Mononuclear cell (primary cell): Measurements from ENCODE around the gene UBXN11. TPM values are rescaled to one million over a fixed set of nuclear protein-coding genes. Genes with fewer than 3 reads are reported as not detected.
"Not testable (repeated sequence)": the region's sequence is repeated elsewhere in the genome, so short reads cannot be mapped to it uniquely, and the experiment has no call there.

Source experiments
- H3K27me3 ChIP-seq: 2 replicates; pipeline ENCODE4 v1.6.0; 2011; ENCODE audit warnings: low read length, control low read depth; ENCODE audit not compliant: insufficient read depth
- H3K4me1 ChIP-seq: 2 replicates; pipeline ENCODE4 v1.5.1; 2011; ENCODE audit warnings: mild to moderate bottlenecking, low read length, control low read depth; ENCODE audit not compliant: insufficient read depth
- H3K4me3 ChIP-seq: 2 replicates; pipeline ENCODE4 v1.5.1; 2011; ENCODE audit warnings: mild to moderate bottlenecking, low read length, moderate library complexity
- H3K9me3 ChIP-seq: 2 replicates; pipeline ENCODE4 v1.5.1; 2011; ENCODE audit warnings: low read depth, mild to moderate bottlenecking, control low read depth, low read length
- total RNA-seq: library from RNA; depleted of rRNA; stranded (reverse); fragments of >200 nt; gene quantifications from one replicate; pipeline ENCODE4 v1.2.3, GENCODE V29; 2012

Gene UBXN11
- total RNA-seq, 1 donor: 24.5 TPM

DNA sequence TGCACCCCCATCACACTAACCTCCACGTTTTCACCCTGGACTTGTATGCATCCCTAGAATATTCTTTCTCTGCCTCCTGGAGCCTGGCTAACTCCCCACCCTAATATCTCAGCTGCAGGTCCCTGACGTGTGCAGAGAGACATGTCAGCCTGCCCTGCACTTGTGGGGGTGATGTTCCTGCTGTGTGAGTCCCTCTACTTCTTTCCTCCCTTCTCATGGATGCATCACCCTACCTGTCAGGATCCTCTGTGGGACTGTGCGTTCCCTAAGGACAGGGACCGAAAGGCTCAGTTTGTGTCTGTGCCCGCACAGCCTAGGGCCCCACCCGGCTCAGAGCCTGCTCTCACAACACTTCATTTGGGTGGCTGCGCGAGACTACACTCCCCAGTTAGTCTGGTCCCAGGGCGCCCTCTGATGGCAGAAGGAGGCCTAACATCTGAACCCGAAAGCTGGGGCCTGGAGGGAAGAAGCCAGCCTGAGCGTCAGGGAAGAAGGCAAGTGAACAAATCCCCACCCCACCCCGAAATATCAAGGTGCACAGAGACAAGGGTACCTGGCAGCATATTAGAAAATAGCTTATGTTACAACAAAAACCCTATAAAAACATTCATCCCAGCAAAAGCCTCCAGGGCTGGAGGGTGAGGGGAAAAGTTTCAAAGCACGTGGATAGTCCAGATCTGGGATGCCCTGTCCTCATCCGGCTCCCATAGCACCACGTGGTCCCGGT is 15.0 kb upstream of the UBXN11 start:
- H3K4me1 ChIP-seq: peaks cover 60% of the 10 kb centered on the region
- H3K9me3 ChIP-seq: no peaks in the 10 kb centered on the region
- no peaks in the 10 kb centered on the region for H3K27me3 ChIP-seq
- H3K4me3 ChIP-seq: no peak overlapping the region

DNA sequence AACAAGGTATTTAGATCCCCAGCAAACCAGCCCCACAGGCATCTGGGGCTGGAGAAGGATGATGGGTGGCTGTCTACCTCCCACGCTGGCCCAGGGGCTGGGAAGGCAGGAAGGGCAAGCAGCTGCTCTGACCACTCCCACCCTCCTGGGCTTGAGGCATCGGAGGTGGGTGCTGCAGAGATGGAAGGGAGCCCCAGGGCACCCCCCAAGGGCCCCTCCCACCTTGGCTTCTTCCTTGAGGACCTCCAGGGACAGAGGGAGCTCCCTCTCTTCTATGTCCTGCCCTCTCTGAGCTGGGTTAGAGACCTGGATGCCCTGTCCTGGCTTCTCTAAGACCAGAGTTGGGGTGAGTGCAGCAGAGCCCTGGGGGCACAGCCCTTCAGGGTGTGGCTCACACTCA is 14.5 kb upstream of the UBXN11 start:
- Histone ChIP-seq H3K4me1 (peaks cover 66% of the 10 kb centered on the region), H3K9me3 (no peaks in the 10 kb centered on the region), H3K4me3 (no peak overlapping the region), H3K27me3 (no peaks in the 10 kb centered on the region)

DNA sequence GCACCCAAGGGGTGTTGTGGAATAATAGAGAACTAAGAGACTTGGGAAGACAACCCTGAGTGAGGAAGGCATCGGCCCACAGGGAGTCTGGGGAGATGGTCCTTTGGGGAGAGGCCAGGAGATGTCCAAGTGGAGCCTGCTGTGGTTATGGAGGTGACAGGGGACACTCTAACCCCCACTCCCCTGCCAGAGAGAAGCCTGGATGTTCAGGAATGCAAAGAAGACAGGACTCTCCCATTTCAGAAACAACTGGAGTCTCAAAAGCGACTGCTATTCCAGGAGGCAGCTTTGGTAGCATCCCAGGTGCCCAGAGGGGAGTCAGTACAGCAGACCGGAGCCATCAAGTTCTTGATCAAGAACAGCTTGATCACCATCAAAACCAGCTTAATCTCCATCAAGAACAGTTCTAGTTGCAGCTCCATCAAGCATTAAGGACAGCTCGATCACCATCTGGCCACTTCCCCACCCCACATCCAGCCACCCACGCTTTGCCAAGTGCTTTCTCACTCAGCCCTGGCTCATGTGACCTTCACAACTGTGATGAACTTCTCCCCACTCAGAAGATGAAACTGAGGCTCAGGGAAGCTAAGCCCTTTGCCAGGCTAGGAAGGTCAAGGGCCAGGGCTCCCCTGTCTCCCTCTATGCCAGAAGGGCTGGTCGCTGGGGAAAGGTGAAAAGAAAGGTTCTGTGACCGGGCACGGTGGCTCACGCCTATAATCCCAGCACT is 12.1 kb upstream of the UBXN11 start:
- Histone ChIP-seq H3K9me3 (no peaks in the 10 kb centered on the region), H3K4me1 (peaks cover 90% of the 10 kb centered on the region), H3K27me3 (no peaks in the 10 kb centered on the region), H3K4me3 (peak overlapping the region; percentile 67)

DNA sequence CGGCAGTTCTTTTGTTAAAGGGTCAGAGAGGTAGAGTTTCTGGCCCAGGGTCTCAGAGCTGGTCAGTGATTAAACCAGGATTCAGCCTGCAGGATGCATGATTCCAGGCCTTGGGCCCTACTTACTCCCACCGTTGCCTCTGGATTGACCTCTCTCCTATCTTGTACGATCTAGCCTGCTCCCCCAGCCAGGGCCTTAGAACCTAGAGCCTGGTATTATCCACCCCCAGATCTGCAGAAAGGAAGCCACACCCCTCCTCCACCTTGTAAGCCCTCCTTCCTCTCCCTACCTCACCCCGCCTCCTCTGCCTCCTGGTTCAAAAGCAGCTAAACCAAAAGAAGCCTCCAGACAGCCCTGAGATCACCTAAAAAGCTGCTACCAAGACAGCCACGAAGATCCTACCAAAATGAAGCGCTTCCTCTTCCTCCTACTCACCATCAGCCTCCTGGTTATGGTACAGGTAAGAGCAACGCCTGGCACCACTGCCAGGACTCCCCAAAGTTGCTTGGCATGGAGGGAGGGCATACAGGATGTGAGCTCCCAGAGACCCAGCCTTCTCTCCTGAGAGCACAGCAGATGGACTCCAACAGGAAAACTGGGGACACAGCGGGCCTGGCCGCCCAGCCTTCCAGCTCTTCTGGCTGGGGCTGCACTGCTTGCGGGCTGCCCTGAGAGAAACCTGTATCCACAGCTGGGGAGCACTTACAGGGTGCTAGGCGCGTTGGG is 11.3 kb upstream of the UBXN11 start, which contains the start of gene CD52:
CD52 (plus strand) TSS at position 347 of the 726 bp plus-strand sequence; CDS start at position 407, 60 bp downstream.
- Histone ChIP-seq H3K27me3 (no peaks in the 10 kb centered on the region), H3K9me3 (no peaks in the 10 kb centered on the region), H3K4me1 (peaks cover 97% of the 10 kb centered on the region), H3K4me3 (peak within 1 kb of the TSS; percentile 67)

DNA sequence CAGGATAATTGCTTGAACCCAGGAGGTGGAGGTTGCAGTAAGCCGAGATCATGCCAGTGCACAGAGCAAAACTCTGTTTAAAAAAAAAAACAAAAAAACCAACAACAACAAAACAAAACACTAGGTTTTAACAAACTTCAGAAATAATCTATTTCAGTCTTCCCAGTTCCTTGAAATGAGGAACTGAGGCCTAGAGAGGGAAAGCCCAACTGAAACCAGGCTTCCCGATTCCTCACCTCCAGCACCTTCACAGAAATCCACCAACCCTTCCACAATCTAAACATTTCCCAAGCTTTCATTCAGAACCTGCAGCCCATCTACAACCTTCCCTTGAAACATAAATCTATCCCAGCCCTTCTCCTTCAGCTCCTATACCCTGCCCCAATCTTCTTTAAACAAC is 10.7 kb upstream of the UBXN11 start:
- Histone ChIP-seq H3K9me3 (no peaks in the 10 kb centered on the region), H3K27me3 (no peaks in the 10 kb centered on the region), H3K4me1 (peaks cover 94% of the 10 kb centered on the region), H3K4me3 (peak overlapping the region; percentile 67)

- no peak overlapping the region for H3K4me3 ChIP-seq
- H3K9me3 ChIP-seq: no peaks in the 10 kb centered on the region
- peaks cover 84% of the 10 kb centered on the region for H3K4me1 ChIP-seq
- no peaks in the 10 kb centered on the region for H3K27me3 ChIP-seq
These were observed 9.7 kb upstream of the UBXN11 start for GRCh38 chr1:26315874-26316850.

- H3K4me3 ChIP-seq: no peak overlapping the region
- peaks cover 80% of the 10 kb centered on the region for H3K4me1 ChIP-seq
- H3K9me3 ChIP-seq: no peaks in the 10 kb centered on the region
- no peaks in the 10 kb centered on the region for H3K27me3 ChIP-seq
These were observed 8.1 kb upstream of the UBXN11 start for GRCh38 chr1:26314501-26314900.

DNA sequence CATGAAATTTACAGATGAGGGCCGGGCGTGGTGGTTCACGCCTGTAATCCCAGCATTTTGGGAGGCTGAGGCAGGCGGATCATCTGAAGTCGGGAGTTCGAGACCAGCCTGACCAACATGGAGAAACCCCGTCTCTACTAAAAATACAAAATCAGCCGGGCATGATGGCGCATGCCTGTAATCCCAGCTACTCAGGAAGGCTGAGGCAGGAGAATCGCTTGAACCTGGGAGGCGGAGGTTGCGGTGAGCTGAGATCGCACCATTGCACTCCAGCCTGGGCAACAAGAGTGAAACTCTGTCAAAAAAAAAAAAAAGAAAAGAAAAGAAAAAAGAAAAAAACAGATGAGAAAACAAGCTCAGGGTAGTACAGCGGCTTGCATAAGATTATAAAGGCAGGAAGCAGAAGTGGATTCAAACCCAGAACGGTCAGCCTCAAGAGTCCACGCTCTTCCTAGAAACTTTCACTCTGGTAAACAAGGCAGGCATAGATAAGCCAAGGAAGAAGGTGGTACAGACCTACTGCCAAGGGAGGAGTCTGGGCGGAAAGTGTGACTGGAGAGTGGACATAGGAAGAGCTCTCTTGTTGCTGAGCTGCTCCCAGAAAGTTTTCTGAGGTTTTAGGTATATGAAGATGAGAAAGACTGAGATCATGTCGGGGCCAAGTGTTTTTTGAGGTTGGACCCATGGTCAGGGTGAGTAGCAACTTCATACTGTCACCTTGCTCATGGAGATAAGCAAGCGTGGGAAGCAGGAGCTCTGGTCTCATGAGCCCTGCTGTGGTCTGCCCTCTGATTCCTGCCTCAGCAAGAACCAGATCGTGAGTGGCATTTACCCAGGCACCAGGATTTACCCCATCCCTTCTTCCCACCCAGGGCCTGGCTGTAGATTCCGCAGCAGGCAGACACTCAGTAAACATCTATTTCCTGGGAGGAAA is 1.8 kb upstream of the UBXN11 start:
- not testable (repeated sequence) for H3K9me3 ChIP-seq, H3K27me3 ChIP-seq
- Histone ChIP-seq H3K4me1 (peaks cover 73% of the 10 kb centered on the region), H3K4me3 (peak overlapping the region; percentile 4)

DNA sequence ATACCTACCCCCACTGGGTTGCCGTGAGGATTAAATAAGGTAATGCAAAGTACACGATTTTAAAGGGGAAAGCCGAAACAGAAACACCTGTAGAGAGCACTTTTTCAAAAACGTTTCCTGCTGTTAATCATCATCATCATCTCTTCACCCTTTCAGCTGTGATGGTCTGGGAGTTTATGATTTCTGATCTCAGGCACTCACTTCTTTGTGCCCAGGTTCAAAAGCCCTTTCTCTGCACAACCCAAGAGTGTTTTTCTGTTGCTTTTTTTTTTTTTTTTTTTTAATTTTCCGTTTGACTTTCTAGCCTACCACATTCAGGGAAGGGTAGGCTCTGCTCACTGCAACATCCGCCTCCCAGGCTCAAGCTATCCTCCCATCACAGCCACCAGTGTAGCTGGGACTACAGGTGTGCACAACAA is 936 bp upstream of the UBXN11 start:
- H3K9me3 ChIP-seq: no peaks in the 10 kb centered on the region
- no peak overlapping the region for H3K4me3 ChIP-seq
- H3K4me1 ChIP-seq: peaks cover 68% of the 10 kb centered on the region
- H3K27me3 ChIP-seq: no peaks in the 10 kb centered on the region

GRCh38 chr1:26305667-26306289 is 658 bp downstream of the UBXN11 start:
- Histone ChIP-seq H3K4me1 (peaks cover 65% of the 10 kb centered on the region), H3K27me3 (no peaks in the 10 kb centered on the region), H3K9me3 (no peaks in the 10 kb centered on the region), H3K4me3 (peak overlapping the region; percentile 78)

DNA sequence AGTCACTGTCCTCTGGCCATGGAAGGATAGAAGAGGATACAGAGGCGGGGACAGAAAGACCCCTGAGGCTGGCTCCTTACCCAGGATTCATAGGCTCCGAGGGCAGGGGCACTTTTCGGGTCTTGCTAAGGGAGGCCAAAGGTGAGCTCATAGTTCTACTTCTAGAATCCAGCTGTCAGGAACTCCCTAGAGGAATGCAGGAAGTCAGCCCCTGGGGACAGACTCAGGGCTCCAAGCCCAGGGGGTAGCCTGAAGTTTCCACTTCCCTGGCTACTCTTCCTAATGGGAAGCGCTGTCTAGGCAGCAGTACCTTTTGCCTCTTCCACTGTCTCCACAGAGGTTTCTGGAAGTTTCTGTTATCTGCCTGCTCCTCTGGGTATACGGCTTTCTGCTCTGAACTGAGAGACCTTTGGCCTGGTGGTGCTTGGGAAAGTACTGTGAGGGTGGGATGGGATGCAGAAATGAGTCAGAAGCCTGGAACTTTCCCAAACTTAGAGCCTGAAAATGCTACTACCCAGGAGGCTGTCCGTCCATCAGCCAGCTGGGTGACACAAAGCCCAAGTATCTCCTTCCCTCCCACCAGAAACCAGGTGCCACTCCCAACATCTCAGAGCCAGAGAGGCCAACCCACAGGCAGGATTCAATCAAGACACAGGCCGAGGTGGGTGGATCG is 3.6 kb downstream of the UBXN11 start:
- no peaks in the 10 kb centered on the region for H3K27me3 ChIP-seq
- peaks cover 61% of the 10 kb centered on the region for H3K4me1 ChIP-seq
- H3K9me3 ChIP-seq: no peaks in the 10 kb centered on the region
- H3K4me3 ChIP-seq: no peak overlapping the region

DNA sequence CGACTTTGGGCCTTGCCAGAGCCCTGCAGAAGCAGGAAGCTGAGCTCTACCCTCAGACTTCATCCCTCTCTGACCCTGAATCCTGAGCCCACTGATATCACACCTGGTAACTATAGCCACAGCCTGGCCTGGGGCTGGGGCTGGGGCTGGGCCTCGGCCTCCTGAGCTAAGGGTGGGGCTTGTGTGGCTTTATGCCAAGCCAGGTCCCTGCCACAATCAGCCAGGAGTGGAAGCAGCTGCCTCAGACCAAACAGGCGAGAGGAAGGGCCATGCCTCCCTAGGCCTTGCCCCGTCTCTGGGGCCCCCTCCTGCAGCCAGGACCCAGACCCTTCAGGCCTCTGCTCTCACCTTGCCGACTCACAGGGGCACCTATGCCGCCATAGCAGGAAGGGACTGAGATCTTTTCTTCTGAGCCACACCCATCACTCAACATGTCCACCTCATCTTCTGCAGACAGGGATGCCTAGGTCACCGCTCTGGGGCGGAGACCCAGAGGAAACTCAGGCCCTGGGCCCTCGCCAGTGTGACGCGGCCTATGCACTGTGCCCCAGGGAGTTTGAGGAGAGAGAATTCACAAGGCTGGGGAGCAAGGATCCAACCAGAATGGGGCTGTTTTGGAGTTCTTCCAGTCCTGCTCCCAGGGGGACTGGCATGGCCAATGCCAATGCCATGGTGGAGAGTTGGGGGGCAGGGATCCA is 5.7 kb downstream of the UBXN11 start:
- H3K4me1 ChIP-seq: peaks cover 44% of the 10 kb centered on the region
- no peak overlapping the region for H3K4me3 ChIP-seq
- no peaks in the 10 kb centered on the region for H3K27me3 ChIP-seq
- H3K9me3 ChIP-seq: no peaks in the 10 kb centered on the region
